Gastrocnemius medialis (tissue), 4 donors: ENCODE results near the gene SELENOS. TPM values are rescaled to one million over a fixed set of nuclear protein-coding genes. Genes with fewer than 3 reads are reported as not detected.

Experiments
- ATAC-seq, 2 donors: fragments of 150-250 bp; one replicate each; pipeline ENCODE4 v1.9.1; 2016
- DNase-seq, 2 donors: peaks; one replicate each; pipeline ENCODE4 v3.0.0-alpha.2; 2019
- H3K27ac ChIP-seq, 4 donors: fragments of 200-600 bp; sonication (generic); 1 replicate in 1 of 4; 2 replicates in 3 of 4; pipeline ENCODE4 v1.5.1; 2016 to 2018; ENCODE audit warnings: mild to moderate bottlenecking in 2 of 4, moderate library complexity in 1 of 4
- H3K27me3 ChIP-seq, 3 donors: fragments of 200-600 bp; sonication (generic) in 2 of 3; 1 replicate in 1 of 3; 2 replicates in 2 of 3; pipeline versions ENCODE4 v1.5.1 to v1.6.0; 2016 to 2019; ENCODE audit warnings: mild to moderate bottlenecking in 1 of 3, moderate library complexity in 1 of 3
- H3K36me3 ChIP-seq, 2 donors: fragments of 200-600 bp; sonication (generic) in 1 of 2; one replicate each; pipeline ENCODE4 v1.5.1; 2017 to 2018
- H3K4me1 ChIP-seq, 2 donors: fragments of 200-600 bp; sonication (generic) in 1 of 2; one replicate each; pipeline ENCODE4 v1.5.1; 2016 to 2017; ENCODE audit warnings: mild to moderate bottlenecking in 2 of 2
- H3K4me3 ChIP-seq, 4 donors: fragments of 200-600 bp; sonication (generic) in 3 of 4; 1 replicate in 1 of 4; 2 replicates in 3 of 4; pipeline ENCODE4 v1.5.1; 2016 to 2019; ENCODE audit warnings: mild to moderate bottlenecking in 2 of 4
- H3K9me3 ChIP-seq, 3 donors: fragments of 200-600 bp; sonication (generic) in 2 of 3; 1 replicate in 1 of 3; 2 replicates in 2 of 3; pipeline ENCODE4 v1.5.1; 2016 to 2019
- CTCF ChIP-seq, 5 experiments: fragments of 450-650 bp in 3 of 5; fragments of 200-600 bp in 2 of 5; sonication (generic) in 2 of 5; IDR thresholded peaks in 4 of 5; conservative IDR thresholded peaks in 1 of 5; 1 replicate in 4 of 5; 2 replicates in 1 of 5; pipeline ENCODE4 v1.5.1; 2016 to 2019; ENCODE audit warnings: antibody characterized with exemption in 5 of 5, mild to moderate bottlenecking in 3 of 5, moderate library complexity in 3 of 5
- POLR2A ChIP-seq, 2 donors: fragments of 450-650 bp; IDR thresholded peaks; one replicate each; pipeline ENCODE4 v1.6.1; 2017; ENCODE audit warnings: antibody characterized with exemption in 2 of 2, mild to moderate bottlenecking in 2 of 2, moderate library complexity in 2 of 2
- in situ Hi-C, 4 donors: fragments of 200-750 bp; cut with MboI; loops; one replicate each; pipeline versions ENCODE4 v1.15.0 to v1.8.0; 2017; ENCODE audit warnings: low sequenced_read_pairs in 4 of 4
- intact Hi-C: fragments of 100-400 bp; cut with DNase I; formaldehyde crosslinking; loops from one replicate; pipeline ENCODE4 v1.15.1; 2023; ENCODE audit warnings: low total_unique reads
- total RNA-seq, 4 donors: library from RNA; depleted of rRNA; stranded (reverse); fragments of >200 nt; gene quantifications; one replicate each; pipeline versions ENCODE4 v1.1.0 to v1.2.3, GENCODE V29; 2016

Gene SELENOS
- total RNA-seq, 4 donors from 2014 or later = 74.9 to 106 (median 89.1) TPM

GRCh38 chr15:101320501-101321052 is 43.3 kb upstream of the SELENOS start:
- H3K27ac ChIP-seq = no peak overlapping the region
- no peak for TF ChIP-seq POLR2A (IDR thresholded peaks at IDR 0.05)
- TF ChIP-seq CTCF (IDR thresholded peaks at IDR 0.05 in 4 of 5, conservative IDR thresholded peaks at IDR 0.05 in 1 of 5) = no peak

GRCh38 chr15:101318839-101319238 is 41.6 kb upstream of the SELENOS start:
- DNase-seq (no peak), ATAC-seq (no peak)
- in situ Hi-C loops = no loop called here
- H3K36me3 ChIP-seq = peaks cover 0 to 33% of the 10 kb centered on the region in 2 donors
- H3K4me3 ChIP-seq = no peak overlapping the region
- no peaks in the 10 kb centered on the region for H3K27me3 ChIP-seq
- H3K9me3 ChIP-seq = no peaks in the 10 kb centered on the region
- no peaks in the 10 kb centered on the region for H3K4me1 ChIP-seq
- intact Hi-C loops = no loop called here
- H3K27ac ChIP-seq = no peak overlapping the region
- TF ChIP-seq POLR2A (IDR thresholded peaks at IDR 0.05) = no peak
- no peak for TF ChIP-seq CTCF (IDR thresholded peaks at IDR 0.05 in 4 of 5, conservative IDR thresholded peaks at IDR 0.05 in 1 of 5)

More at GRCh38 chr15:101320501-101321052, 43.3 kb upstream of the SELENOS start:
- no peaks in the 10 kb centered on the region for H3K27me3 ChIP-seq
- peaks cover 0 to 40% of the 10 kb centered on the region in 2 donors for H3K36me3 ChIP-seq
- H3K4me1 ChIP-seq = no peaks in the 10 kb centered on the region
- ATAC-seq (no peak), DNase-seq (no peak)
- intact Hi-C loops (no loop called here), in situ Hi-C loops (no loop called here)
- no peaks in the 10 kb centered on the region for H3K9me3 ChIP-seq
- no peak overlapping the region for H3K4me3 ChIP-seq

GRCh38 chr15:101318147-101318819 is 41.0 kb upstream of the SELENOS start:
- no peak overlapping the region for H3K27ac ChIP-seq
- peaks cover 0 to 37% of the 10 kb centered on the region in 2 donors for H3K36me3 ChIP-seq
- no peaks in the 10 kb centered on the region for H3K27me3 ChIP-seq
- intact Hi-C loops = no loop called here
- ATAC-seq (no peak), DNase-seq (no peak)
- in situ Hi-C loops = no loop called here
- no peak for TF ChIP-seq CTCF (IDR thresholded peaks at IDR 0.05 in 4 of 5, conservative IDR thresholded peaks at IDR 0.05 in 1 of 5)
- TF ChIP-seq POLR2A (IDR thresholded peaks at IDR 0.05) = no peak
- no peaks in the 10 kb centered on the region for H3K4me1 ChIP-seq
- H3K9me3 ChIP-seq = no peaks in the 10 kb centered on the region
- no peak overlapping the region for H3K4me3 ChIP-seq

GRCh38 chr15:101317336-101317872 is 40.1 kb upstream of the SELENOS start:
- in situ Hi-C loops = no loop called here
- H3K9me3 ChIP-seq = no peaks in the 10 kb centered on the region
- no peaks in the 10 kb centered on the region for H3K4me1 ChIP-seq
- TF ChIP-seq POLR2A (IDR thresholded peaks at IDR 0.05) (no peak), CTCF (IDR thresholded peaks at IDR 0.05 in 4 of 5, conservative IDR thresholded peaks at IDR 0.05 in 1 of 5) (no peak)
- H3K36me3 ChIP-seq = peaks cover 0 to 33% of the 10 kb centered on the region in 2 donors
- ATAC-seq (no peak), DNase-seq (no peak)
- no peaks in the 10 kb centered on the region for H3K27me3 ChIP-seq
- no peak overlapping the region for H3K4me3 ChIP-seq
- no peak overlapping the region for H3K27ac ChIP-seq
- intact Hi-C loops = no loop called here
